IPS-18a (cell line): ENCODE measurements around the gene TAF6.
"Not testable (repeated sequence)": the region's sequence is repeated elsewhere in the genome, so short reads cannot be mapped to it uniquely, and the experiment has no call there.

Source experiments
- H3K27ac ChIP-seq: one replicate; pipeline ENCODE4 v1.5.1; 2013; ENCODE audit warnings: low read length
- H3K27me3 ChIP-seq: one replicate; pipeline ENCODE4 v1.6.1; 2013; ENCODE audit warnings: mild to moderate bottlenecking, low read length; ENCODE audit not compliant: control insufficient read depth, insufficient read depth
- H3K36me3 ChIP-seq: one replicate; pipeline ENCODE4 v1.6.1; 2013; ENCODE audit warnings: low read depth, low read length; ENCODE audit not compliant: control insufficient read depth
- H3K4me1 ChIP-seq: one replicate; pipeline ENCODE4 v1.6.1; 2013; ENCODE audit warnings: low read depth, low read length; ENCODE audit not compliant: control insufficient read depth
- H3K4me3 ChIP-seq: one replicate; pipeline ENCODE4 v1.5.1; 2013; ENCODE audit warnings: low read length
- H3K9ac ChIP-seq: one replicate; pipeline ENCODE4 v1.6.1; 2013; ENCODE audit warnings: mild to moderate bottlenecking, low read length, moderate library complexity
- H3K9me3 ChIP-seq: one replicate; pipeline ENCODE4 v1.6.1; 2013; ENCODE audit warnings: low read depth, low read length; ENCODE audit not compliant: control insufficient read depth

The TAF6 gene

DNA sequence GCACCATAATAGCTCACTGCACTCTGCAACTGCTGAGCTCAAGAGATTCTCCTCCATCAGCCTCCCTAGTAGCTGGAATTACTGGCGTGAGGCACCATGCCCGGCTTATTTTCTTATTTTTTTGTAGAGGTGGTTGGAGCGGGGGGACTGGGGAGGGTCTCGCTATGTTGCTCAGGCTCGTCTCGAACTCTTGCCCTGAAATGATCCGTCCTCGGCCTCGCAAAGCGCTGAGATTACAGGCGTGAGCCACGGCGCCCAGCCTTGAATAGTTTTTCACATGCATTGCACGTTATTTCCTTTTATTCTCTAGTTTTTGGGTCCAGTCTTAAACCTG, 29.0 kb upstream of the TAF6 start:
- no peaks in the 10 kb centered on the region for H3K27me3 ChIP-seq
- H3K36me3 ChIP-seq = no peaks in the 10 kb centered on the region
- no peaks in the 10 kb centered on the region for H3K9me3 ChIP-seq
- H3K27ac ChIP-seq = peak overlapping the region; percentile 24
- peaks cover 10% of the 10 kb centered on the region for H3K4me1 ChIP-seq
- no peak overlapping the region for H3K9ac ChIP-seq
- H3K4me3 ChIP-seq = peak overlapping the region; percentile 28

DNA sequence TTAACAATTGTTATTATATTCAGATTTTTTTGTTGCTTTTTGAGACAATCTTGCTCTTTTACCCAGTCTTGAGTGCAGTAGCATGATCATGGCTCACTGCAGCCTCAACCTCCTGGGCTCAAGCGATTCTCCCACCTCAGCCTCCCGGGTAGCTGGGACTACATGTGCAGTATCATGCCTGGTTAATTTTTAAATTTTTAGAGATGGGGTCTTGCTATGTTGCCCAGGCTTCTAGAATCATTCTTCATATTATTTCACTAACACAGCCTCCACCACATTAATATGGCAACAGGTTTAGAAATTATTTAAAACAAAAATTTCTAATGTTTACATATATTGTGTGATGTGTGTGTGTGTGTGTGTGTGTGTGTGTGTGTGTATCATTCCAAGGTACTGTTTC, 28.1 kb upstream of the TAF6 start:
- Histone ChIP-seq H3K9me3 (no peaks in the 10 kb centered on the region), H3K9ac (no peak overlapping the region), H3K4me1 (peaks cover 10% of the 10 kb centered on the region), H3K27me3 (no peaks in the 10 kb centered on the region), H3K27ac (no peak overlapping the region), H3K4me3 (no peak overlapping the region), H3K36me3 (no peaks in the 10 kb centered on the region)

DNA sequence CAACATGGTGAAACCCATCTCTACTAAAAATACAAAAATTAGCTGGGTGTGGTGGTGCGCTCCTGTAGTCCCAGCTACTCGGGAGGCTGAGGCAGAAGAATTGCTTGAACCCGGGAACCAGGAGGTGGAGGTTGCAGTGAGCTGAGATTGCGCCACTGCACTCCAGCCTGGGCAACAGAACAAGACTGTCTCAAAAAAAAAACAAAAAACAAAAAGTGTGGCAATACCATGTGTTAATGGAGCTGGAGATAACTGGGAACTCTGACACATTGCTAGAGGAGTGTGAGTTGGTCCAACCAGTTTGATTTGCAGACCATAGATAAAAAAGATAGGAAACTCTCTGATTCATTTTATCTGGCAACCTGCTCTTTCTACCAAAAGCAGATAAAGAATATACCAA, 27.2 kb upstream of the TAF6 start:
- H3K27ac ChIP-seq, H3K4me3 ChIP-seq, H3K27me3 ChIP-seq, H3K36me3 ChIP-seq, H3K9me3 ChIP-seq, H3K9ac ChIP-seq: not testable (repeated sequence)
- H3K4me1 ChIP-seq = peaks cover 10% of the 10 kb centered on the region

DNA sequence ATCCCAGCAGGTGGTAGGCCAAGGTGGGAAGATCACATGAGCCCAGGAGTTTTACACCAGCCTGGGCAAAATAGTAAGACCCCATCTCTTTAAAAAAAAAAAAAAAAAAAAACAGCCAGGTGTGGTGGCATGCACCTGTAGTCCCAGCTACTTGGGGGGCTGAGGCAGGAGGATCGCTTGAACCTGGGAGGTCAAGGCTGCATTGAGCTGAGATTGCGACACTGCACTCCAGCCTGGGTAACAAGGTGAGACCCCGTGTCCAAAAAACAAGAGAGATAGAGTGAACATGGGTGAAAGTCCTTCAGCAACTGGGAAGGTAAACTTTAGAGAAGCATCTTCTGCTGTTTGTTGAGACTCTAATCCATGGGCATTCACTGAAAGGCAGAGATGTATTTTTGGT, 23.3 kb upstream of the TAF6 start:
- H3K4me1 ChIP-seq = no peaks in the 10 kb centered on the region
- H3K9me3 ChIP-seq = no peaks in the 10 kb centered on the region
- H3K4me3 ChIP-seq = no peak overlapping the region
- no peak overlapping the region for H3K9ac ChIP-seq
- no peaks in the 10 kb centered on the region for H3K36me3 ChIP-seq
- no peaks in the 10 kb centered on the region for H3K27me3 ChIP-seq
- no peak overlapping the region for H3K27ac ChIP-seq

DNA sequence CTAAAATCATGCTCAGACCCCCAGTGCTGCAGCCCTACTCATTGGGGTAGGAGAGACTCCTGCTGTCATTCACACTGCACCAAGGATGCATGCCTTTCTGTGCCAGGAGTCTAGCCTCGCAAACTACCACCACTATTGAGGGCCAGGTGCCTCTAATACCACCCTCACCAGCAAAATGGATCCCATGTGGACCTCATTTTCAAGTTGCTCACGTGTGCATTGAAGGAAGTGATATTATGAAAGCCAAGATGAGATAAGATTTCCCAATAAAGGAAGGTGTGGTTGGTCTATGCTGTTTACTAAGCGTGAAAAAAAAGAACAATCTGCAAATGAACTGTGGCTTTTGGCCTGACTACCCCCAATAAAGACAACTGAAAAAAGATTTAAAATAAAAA, 22.4 kb upstream of the TAF6 start:
- no peak overlapping the region for H3K27ac ChIP-seq
- no peaks in the 10 kb centered on the region for H3K4me1 ChIP-seq
- no peaks in the 10 kb centered on the region for H3K9me3 ChIP-seq
- H3K4me3 ChIP-seq = no peak overlapping the region
- H3K9ac ChIP-seq = no peak overlapping the region
- H3K27me3 ChIP-seq = no peaks in the 10 kb centered on the region
- no peaks in the 10 kb centered on the region for H3K36me3 ChIP-seq

DNA sequence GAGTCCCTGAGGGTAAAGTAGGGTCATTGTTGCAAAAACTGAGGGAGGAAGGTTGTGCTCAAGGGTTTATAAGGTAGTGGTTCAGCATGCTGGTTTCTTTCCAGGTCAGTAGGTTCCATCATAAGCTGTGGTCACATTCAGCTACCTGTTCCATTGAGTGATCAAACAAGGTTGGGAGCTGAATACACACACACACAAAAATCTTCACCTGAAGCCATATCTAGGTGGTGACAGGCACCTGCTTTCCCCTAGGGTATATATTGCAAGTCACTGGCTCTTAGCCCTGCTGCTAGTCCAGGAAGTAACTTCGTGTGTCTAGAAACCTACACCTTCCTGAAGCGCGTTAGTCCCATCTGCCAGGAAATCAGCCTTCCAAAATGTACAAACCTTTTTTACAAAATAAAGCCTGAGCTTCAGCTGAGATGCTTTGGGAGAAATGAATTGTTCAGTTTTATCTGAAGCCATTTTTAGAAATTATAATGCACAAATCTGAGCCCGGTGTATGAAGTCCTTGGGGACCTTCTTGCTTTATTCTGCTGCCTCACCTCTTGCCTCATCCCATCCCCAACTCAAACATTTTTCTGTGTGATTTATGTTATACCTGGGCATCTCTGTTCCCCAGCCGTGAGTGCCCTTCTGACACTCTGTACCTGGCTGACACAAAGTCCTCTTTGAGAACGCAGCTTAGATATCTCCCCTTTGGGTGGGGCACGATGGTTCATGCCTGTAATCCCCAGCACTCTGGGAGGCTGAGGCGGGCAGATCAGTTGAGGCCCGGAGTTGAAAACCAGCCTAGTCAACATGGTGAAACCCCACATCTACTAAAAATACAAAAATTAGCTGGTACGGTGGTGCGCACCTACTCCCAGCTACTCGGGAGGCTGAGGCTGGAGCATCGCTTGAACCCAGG, 18.9 kb upstream of the TAF6 start:
- Histone ChIP-seq H3K36me3 (no peaks in the 10 kb centered on the region), H3K9ac (no peak overlapping the region), H3K27ac (no peak overlapping the region), H3K27me3 (no peaks in the 10 kb centered on the region), H3K4me3 (no peak overlapping the region), H3K9me3 (no peaks in the 10 kb centered on the region), H3K4me1 (no peaks in the 10 kb centered on the region)

DNA sequence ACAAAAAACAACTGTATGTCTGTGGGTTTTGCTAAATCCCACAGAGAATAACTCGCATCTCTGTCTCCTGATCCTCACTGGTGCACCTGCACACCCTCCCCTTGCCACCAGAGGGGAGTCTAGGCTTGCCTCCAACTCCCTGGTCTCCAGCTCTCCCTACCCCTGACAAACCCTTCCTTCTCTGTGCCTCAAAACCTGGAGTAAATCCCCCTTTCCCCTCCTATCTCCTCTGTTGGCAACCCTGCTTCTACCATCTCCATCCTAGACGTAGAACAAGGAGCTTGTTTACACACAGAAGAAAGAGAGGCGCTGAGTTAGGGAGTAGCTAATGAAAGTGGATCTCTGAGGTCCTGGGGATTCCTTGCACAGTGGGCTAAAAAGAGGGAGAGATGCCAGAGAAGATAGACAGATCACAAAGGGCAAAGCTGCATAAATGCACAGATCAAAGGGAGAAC, 13.6 kb upstream of the TAF6 start:
- H3K27me3 ChIP-seq = peaks cover 21% of the 10 kb centered on the region
- H3K9ac ChIP-seq = no peak overlapping the region
- no peaks in the 10 kb centered on the region for H3K9me3 ChIP-seq
- no peak overlapping the region for H3K4me3 ChIP-seq
- peaks cover 4% of the 10 kb centered on the region for H3K4me1 ChIP-seq
- H3K27ac ChIP-seq = no peak overlapping the region
- no peaks in the 10 kb centered on the region for H3K36me3 ChIP-seq

DNA sequence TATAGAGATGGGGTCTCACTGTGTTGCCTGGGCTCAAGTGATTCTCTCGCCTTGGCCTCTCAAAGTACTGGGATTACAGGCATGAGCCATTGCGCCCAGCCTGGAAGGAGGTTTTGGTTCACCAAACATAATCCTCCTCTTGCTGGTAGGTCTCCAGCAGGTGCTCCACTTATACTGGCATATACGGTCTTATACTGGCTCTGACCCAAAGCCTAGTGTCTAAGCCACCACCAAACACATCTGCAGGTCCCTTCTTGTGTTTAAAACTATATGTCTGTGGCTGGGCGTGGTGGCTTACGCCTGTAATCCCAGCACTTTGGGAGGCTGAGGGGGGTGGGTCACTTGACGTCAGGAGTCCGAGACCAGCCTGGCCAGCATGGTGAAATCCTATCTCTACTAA, 13.0 kb upstream of the TAF6 start:
- Histone ChIP-seq H3K27ac (no peak overlapping the region), H3K9me3 (no peaks in the 10 kb centered on the region), H3K4me3 (no peak overlapping the region), H3K9ac (no peak overlapping the region), H3K27me3 (peaks cover 22% of the 10 kb centered on the region), H3K36me3 (no peaks in the 10 kb centered on the region), H3K4me1 (peaks cover 4% of the 10 kb centered on the region)

DNA sequence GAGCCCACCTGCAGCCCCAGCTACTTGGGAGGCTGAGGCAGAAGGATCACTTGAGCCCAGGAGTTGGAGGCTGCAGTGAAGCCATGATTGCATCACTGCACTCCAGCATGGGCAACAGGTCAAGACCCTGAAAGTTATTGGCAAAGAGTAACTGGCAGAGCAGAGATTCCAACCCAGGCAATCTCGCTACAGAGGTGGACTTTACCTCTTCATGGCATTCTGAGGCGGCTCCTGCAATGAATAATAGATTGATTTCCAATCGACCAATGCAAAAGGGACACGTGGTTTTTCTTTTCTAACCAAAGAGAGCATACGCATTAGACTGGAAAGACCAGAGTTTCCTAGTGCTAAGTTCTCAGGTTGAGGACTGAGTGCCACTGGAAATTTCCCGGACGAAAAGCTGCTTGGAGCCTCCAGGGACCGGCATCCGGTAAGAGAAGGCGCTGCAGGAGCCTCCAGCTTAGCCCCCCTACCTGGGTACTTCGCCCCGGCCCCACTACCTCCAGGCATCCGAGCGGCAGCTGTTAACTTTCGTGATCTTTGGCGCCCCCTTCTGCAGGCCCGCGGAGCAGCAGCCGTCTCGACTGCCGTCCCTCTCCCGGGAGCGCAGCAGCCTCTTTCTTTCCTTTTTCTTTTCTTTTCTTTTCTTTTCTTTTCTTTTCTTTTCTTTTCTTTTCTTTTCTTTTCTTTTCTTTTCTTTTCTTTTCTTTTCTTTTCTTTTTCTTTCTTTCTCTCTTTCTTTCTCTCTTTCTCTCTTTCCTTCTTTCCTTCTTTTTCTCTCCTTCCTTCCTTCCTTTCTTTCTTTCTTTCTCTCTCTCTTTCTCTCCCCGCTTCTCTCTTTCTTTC, 11.7 kb upstream of the TAF6 start:
- Histone ChIP-seq H3K4me1 (peaks cover 4% of the 10 kb centered on the region), H3K9me3 (no peaks in the 10 kb centered on the region), H3K4me3 (peak overlapping the region; percentile 56), H3K9ac (no peak overlapping the region), H3K27ac (no peak overlapping the region), H3K36me3 (no peaks in the 10 kb centered on the region), H3K27me3 (peaks cover 22% of the 10 kb centered on the region)

DNA sequence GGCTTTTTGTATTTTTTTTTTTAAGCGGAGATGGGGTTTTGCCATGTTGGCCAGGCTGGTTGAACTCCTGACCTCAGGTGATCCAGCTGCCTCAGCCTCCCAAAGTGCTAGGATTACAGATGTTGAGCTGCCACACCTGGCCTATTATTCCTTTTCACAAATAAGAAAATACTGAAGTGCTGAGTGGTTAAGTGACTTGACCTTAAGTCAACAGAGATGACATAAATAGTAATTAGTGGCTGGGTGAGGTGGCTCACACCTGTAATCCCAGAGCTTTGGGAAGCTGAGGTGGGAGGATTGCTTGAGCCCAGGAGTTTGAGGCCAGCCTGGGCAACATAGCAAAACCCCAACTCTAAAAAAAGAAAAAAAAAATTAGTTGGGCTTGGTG, 11.1 kb upstream of the TAF6 start:
- not testable (repeated sequence) for H3K9ac ChIP-seq, H3K9me3 ChIP-seq, H3K36me3 ChIP-seq, H3K4me1 ChIP-seq, H3K4me3 ChIP-seq, H3K27ac ChIP-seq
- peaks cover 22% of the 10 kb centered on the region for H3K27me3 ChIP-seq

DNA sequence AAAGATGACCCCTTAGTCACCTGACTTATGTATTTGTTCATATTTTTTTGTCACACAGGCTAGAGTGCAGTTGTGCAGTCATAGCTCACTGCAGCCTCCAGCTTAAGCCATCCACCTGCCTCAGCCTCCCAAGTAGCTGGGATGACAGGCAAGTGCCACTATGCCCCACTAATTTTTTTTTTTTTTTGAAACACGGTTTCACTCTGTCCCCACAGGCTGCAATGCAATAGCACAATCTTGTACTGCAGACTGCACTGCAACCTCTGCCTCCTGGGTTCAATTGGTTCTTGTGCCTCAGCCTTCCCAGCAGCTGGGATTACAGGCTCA, 9.4 kb upstream of the TAF6 start:
- Histone ChIP-seq H3K27ac (no peak overlapping the region), H3K4me3 (peak overlapping the region; percentile 95), H3K9ac (no peak overlapping the region), H3K27me3 (peaks cover 22% of the 10 kb centered on the region), H3K9me3 (no peaks in the 10 kb centered on the region), H3K4me1 (peaks cover 4% of the 10 kb centered on the region), H3K36me3 (no peaks in the 10 kb centered on the region)
